ENCODE results near the gene PTPRN2. TPM values are rescaled to one million over a fixed set of nuclear protein-coding genes. Genes with fewer than 3 reads are reported as not detected.

The PTPRN2 gene
- total RNA-seq, 2 experiments from 2014 or later: 0.70 TPM; not detected in 1

DNA sequence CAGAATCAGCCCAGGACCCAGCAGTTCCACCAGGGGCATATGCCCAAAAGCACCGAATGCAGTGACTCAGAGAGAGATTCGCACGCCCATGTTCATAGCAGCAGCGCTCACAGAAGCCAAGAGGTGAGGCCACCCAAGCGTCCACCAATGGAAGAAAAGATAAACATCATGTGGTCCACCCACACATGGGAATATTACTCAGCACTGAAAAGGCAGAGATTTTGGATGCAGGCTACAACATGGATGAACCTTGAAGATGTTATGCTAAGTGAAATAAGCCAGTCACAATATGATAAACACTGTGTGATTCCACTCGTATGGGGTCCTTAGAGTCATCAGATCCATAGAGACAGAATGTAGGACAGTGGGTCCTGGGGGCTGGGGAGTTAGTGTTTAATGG lies 823.4 kb downstream of the PTPRN2 start:
- no peaks in the 10 kb centered on the region for H4K20me1 ChIP-seq (ENCODE audit: insufficient read depth, low read length)
- CTCF ChIA-PET (ENCODE audit: unreplicated experiment): no interaction called here
- TF ChIP-seq, protein P1, sequence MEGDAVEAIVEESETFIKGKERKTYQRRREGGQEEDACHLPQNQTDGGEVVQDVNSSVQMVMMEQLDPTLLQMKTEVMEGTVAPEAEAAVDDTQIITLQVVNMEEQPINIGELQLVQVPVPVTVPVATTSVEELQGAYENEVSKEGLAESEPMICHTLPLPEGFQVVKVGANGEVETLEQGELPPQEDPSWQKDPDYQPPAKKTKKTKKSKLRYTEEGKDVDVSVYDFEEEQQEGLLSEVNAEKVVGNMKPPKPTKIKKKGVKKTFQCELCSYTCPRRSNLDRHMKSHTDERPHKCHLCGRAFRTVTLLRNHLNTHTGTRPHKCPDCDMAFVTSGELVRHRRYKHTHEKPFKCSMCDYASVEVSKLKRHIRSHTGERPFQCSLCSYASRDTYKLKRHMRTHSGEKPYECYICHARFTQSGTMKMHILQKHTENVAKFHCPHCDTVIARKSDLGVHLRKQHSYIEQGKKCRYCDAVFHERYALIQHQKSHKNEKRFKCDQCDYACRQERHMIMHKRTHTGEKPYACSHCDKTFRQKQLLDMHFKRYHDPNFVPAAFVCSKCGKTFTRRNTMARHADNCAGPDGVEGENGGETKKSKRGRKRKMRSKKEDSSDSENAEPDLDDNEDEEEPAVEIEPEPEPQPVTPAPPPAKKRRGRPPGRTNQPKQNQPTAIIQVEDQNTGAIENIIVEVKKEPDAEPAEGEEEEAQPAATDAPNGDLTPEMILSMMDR (conservative IDR thresholded peaks at IDR 0.05; ENCODE audit: low read length): no peak
- no peak for TF ChIP-seq EZH2phosphoT487 (IDR thresholded peaks at IDR 0.05; ENCODE audit: borderline replicate concordance, low read depth, low read length)
- H3K4me1 ChIP-seq (ENCODE audit: insufficient read depth, low read length, poor library complexity, severe bottlenecking): no peaks in the 10 kb centered on the region
- no peak overlapping the region for H3K4me2 ChIP-seq (ENCODE audit: low read length)
- DNase-seq (ENCODE audit: low spot score): no peak
- intact Hi-C loops (cut with micrococcal nuclease; ENCODE audit: unreplicated experiment): no loop called here
- no TSS peak for BruUV-seq (replicated peaks)
- no peaks in the 10 kb centered on the region for H3K9me2 ChIP-seq (ENCODE audit: insufficient read depth, low read length)
- no peaks in the 10 kb centered on the region for H3K36me3 ChIP-seq (ENCODE audit: insufficient read depth, low read length)
- no peak overlapping the region for H3K4me3 ChIP-seq (ENCODE audit: low read depth, low read length, poor library complexity, severe bottlenecking)
- H3K9me3 ChIP-seq (ENCODE audit: low read length): no peaks in the 10 kb centered on the region
- no peaks in the 10 kb centered on the region for H3K79me2 ChIP-seq (ENCODE audit: insufficient read depth, low read depth, low read length)
- no peak overlapping the region for H3K27ac ChIP-seq (ENCODE audit: low read depth, low read length, poor library complexity, severe bottlenecking)
- POLR2A ChIA-PET: no interaction called here
- no peak overlapping the region for H2AFZ ChIP-seq (ENCODE audit: low read length)

DNA sequence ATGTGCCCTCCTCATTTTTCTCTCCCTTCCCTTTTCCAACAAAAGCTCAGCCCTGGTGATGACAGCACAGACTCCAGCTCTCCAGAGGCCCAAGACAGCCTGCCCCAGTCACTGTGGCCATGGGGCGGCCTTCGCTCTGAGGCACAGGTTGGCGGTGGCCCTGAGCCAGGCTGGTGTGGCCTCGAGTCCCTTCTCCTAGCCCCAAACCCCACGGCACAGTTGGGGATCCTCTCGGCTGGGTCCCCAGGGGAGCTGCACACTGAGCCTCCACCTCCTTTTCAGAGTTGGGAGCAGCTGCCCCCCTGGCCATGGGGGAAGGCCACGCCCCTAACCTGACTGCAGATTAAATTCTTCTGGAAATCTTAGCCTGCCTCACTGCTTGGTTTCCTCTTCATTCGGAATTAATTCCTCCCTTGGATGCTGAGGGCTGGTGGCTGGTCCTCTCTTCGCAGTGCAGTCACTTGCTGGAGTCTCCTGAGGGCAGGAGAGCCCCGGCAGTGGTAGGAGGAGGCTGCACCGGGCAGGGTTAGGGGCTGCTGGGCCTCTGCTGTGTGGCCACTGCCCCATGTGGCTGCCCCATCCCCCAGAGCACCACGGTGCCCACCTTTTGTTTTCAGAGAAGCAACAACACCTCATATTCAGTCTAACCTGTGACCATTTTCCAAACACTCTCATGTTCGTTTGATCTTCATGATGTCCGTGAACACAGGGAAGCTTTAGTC lies 824.2 kb downstream of the PTPRN2 start:
- no peaks in the 10 kb centered on the region for H3K79me2 ChIP-seq (ENCODE audit: insufficient read depth, low read depth, low read length)
- POLR2A ChIA-PET: no interaction called here
- BruUV-seq (replicated peaks): no TSS peak

DNA sequence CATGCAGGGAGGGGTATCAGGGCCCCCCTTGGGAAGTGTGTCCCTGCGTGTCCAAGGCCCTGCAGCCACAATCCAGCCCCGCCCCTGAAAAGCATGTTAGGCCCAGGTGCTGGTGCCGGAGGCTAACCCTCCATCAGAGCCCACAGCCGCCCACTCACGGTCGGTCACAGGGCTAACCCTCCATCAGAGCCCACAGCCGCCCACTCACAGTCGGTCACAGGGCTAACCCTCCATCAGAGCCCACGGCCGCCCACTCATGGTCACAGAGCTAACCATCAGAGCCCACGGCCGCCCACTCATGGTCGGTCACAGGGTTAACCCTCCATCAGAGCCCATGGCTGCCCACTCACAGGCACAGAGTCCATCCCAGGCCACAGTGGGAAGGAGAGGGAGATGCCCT lies 824.8 kb downstream of the PTPRN2 start:
- Histone ChIP-seq H4K20me1 (ENCODE audit: insufficient read depth, low read length) (no peaks in the 10 kb centered on the region), H3K4me1 (ENCODE audit: insufficient read depth, low read length, poor library complexity, severe bottlenecking) (no peaks in the 10 kb centered on the region), H3K79me2 (ENCODE audit: insufficient read depth, low read depth, low read length) (no peaks in the 10 kb centered on the region), H3K9me2 (ENCODE audit: insufficient read depth, low read length) (no peaks in the 10 kb centered on the region), H3K27ac (ENCODE audit: low read depth, low read length, poor library complexity, severe bottlenecking) (no peak overlapping the region), H3K4me2 (ENCODE audit: low read length) (no peak overlapping the region), H3K36me3 (ENCODE audit: insufficient read depth, low read length) (no peaks in the 10 kb centered on the region), H3K4me3 (ENCODE audit: low read depth, low read length, poor library complexity, severe bottlenecking) (no peak overlapping the region), H3K9me3 (ENCODE audit: low read length) (no peaks in the 10 kb centered on the region), H2AFZ (ENCODE audit: low read length) (no peak overlapping the region)
- no TSS peak for BruUV-seq (replicated peaks)
- POLR2A ChIA-PET: no interaction called here
- TF ChIP-seq EZH2phosphoT487 (IDR thresholded peaks at IDR 0.05; ENCODE audit: borderline replicate concordance, low read depth, low read length): no peak
- intact Hi-C loops (cut with micrococcal nuclease; ENCODE audit: unreplicated experiment): no loop called here
- CTCF ChIA-PET (ENCODE audit: unreplicated experiment): no interaction called here
- DNase-seq (ENCODE audit: low spot score): no peak

More for the DNA sequence above, 824.2 kb downstream of the PTPRN2 start:
- intact Hi-C loops (cut with micrococcal nuclease; ENCODE audit: unreplicated experiment): no loop called here
- Histone ChIP-seq H2AFZ (ENCODE audit: low read length) (no peak overlapping the region), H3K4me2 (ENCODE audit: low read length) (no peak overlapping the region), H3K9me3 (ENCODE audit: low read length) (no peaks in the 10 kb centered on the region), H3K36me3 (ENCODE audit: insufficient read depth, low read length) (no peaks in the 10 kb centered on the region), H3K27ac (ENCODE audit: low read depth, low read length, poor library complexity, severe bottlenecking) (no peak overlapping the region), H3K4me1 (ENCODE audit: insufficient read depth, low read length, poor library complexity, severe bottlenecking) (no peaks in the 10 kb centered on the region), H3K4me3 (ENCODE audit: low read depth, low read length, poor library complexity, severe bottlenecking) (no peak overlapping the region), H4K20me1 (ENCODE audit: insufficient read depth, low read length) (no peaks in the 10 kb centered on the region), H3K9me2 (ENCODE audit: insufficient read depth, low read length) (no peaks in the 10 kb centered on the region)
- no peak for TF ChIP-seq EZH2phosphoT487 (IDR thresholded peaks at IDR 0.05; ENCODE audit: borderline replicate concordance, low read depth, low read length)
- TF ChIP-seq, protein P1 (conservative IDR thresholded peaks at IDR 0.05; ENCODE audit: low read length): no peak
- CTCF ChIA-PET (ENCODE audit: unreplicated experiment): no interaction called here
- no peak for DNase-seq (ENCODE audit: low spot score)

Measured in OCI-LY7 (cell line).